ENCODE measurements around the gene MISP. TPM values are rescaled to one million over a fixed set of nuclear protein-coding genes. Genes with fewer than 3 reads are reported as not detected.
A peak's percentile ranks its signal among the peaks of the same experiment; 100 is the strongest.

MISP gene
- total and polyA plus RNA-seq, 10 of the 15 experiments (the other 5 are each of a cell fraction or from before 2014, with no cell fraction given): not detected

DNA sequence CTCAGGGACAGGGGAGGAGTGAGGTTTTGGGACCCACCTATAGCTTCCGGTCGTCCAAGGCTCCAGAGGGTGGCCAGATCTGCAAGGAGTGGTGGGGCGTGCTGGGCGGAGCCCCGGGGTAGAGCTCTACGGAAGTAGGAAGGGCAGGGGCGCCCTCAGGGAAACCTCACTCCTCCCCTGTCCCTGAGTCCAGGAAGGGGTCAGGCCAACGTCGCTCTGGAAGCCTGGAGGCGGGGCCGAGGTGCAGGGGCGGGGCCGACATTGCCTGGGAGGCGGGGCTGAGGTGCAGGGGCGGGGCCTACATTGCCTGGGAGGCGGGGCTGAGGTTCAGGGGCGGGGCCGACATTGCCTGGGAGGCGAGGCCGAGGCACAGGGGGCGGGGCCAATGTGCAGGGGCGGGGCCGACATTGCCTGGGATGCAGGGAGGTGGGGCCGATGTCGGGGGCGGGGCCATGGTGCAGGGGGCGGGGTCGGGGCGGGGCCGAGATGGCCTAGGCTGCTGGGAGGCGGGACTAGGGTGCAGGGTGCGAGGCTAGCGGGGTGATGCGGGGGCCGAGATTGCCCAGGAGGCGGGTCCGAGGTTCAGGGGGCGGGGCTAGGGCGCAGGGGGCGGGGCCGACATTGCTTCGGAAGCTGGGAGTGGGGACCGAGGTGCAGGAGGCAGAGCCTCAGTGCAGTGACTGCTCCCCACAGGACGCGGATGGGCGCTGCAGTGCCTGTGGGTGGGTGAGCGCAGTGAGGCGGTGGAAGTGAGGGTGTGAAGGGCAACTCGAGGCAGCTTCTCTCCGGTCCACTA is 47.1 kb upstream of the MISP start:
- DNase-seq (ENCODE audit: low read depth, low spot score): no peak
- no peak overlapping the region for H3K4me2 ChIP-seq (ENCODE audit: control insufficient read depth, insufficient read depth)
- ChIA-PET POLR2A (no interaction called here), RAD21 (ENCODE audit: unreplicated experiment) (no interaction called here), SMC1A (ENCODE audit: uncharacterized antibody, unreplicated experiment) (no interaction called here), CTCF (interaction anchor here (0.7 to 1.8 kb wide), 2 partner anchors 26 to 28 kb away, joined by 3 to 4 read pairs; no protein-coding TSS in a partner anchor)
- H2AFZ ChIP-seq (ENCODE audit: control insufficient read depth, low read depth, low read length): no peak overlapping the region; the same call in 1 of the 2 replicates
- ATAC-seq: peak; percentile 78
- H3K27ac ChIP-seq (ENCODE audit: control insufficient read depth, insufficient read depth): no peak overlapping the region
- peaks cover 0 to 2% of the 10 kb centered on the region in 2 experiments; a peak in 2 of 4 replicates for H3K27me3 ChIP-seq (replicated peaks in 1 of 2; ENCODE audit: control insufficient read depth in 2 of 2, insufficient read depth in 2 of 2, low read length in 1 of 2)
- no peaks in the 10 kb centered on the region for H3K36me3 ChIP-seq (ENCODE audit: control insufficient read depth in 2 of 2, insufficient read depth in 2 of 2, low read length in 1 of 2)
- H4K20me1 ChIP-seq (ENCODE audit: control insufficient read depth, insufficient read depth): no peaks in the 10 kb centered on the region
- H3K4me1 ChIP-seq (ENCODE audit: control insufficient read depth, insufficient read depth, low read length): no peaks in the 10 kb centered on the region
- intact Hi-C loops (cut with micrococcal nuclease; ENCODE audit: unreplicated experiment) (loop anchor here (2.0 kb wide), 1 partner anchor 23 kb away; no protein-coding TSS in a partner anchor), in situ Hi-C loops (cut with MboI) (no loop called here)
- H3K9ac ChIP-seq (ENCODE audit: control insufficient read depth, insufficient read depth, low read length): no peak overlapping the region
- H3K4me3 ChIP-seq: no peak overlapping the region
- H3K9me3 ChIP-seq (replicated peaks; ENCODE audit: control insufficient read depth, insufficient read depth, low read length): no peaks in the 10 kb centered on the region; the same call in 2 of the 3 replicates
- FAIRE-seq: no peak
- WGBS (ENCODE audit: insufficient coverage, insufficient replicate concordance, low lambda C conversion rate, missing lambda C conversion rate): 11% methylated on average over 26 of the region's 50 CpGs
- no peaks in the 10 kb centered on the region for H3K79me2 ChIP-seq (ENCODE audit: control insufficient read depth, insufficient read depth, low read length)
- no TSS peak for BruUV-seq (replicated peaks)
- TF ChIP-seq, protein P1, sequence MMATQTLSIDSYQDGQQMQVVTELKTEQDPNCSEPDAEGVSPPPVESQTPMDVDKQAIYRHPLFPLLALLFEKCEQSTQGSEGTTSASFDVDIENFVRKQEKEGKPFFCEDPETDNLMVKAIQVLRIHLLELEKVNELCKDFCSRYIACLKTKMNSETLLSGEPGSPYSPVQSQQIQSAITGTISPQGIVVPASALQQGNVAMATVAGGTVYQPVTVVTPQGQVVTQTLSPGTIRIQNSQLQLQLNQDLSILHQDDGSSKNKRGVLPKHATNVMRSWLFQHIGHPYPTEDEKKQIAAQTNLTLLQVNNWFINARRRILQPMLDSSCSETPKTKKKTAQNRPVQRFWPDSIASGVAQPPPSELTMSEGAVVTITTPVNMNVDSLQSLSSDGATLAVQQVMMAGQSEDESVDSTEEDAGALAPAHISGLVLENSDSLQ (IDR thresholded peaks at IDR 0.05): no peak
- TF ChIP-seq SMAD5 (IDR thresholded peaks at IDR 0.05; ENCODE audit: low read depth): no peak
- no peak for TF ChIP-seq PAX5 (IDR thresholded peaks at IDR 0.05; ENCODE audit: borderline replicate concordance, low read depth, low read length)
- no peak for TF ChIP-seq YBX1 (IDR thresholded peaks at IDR 0.05)
- TF ChIP-seq EP300 (IDR thresholded peaks at IDR 0.05; ENCODE audit: borderline replicate concordance in 1 of 2, control insufficient read depth in 1 of 2, low read depth in 2 of 2, low read length in 2 of 2): no peak
- TF ChIP-seq, protein P2, sequence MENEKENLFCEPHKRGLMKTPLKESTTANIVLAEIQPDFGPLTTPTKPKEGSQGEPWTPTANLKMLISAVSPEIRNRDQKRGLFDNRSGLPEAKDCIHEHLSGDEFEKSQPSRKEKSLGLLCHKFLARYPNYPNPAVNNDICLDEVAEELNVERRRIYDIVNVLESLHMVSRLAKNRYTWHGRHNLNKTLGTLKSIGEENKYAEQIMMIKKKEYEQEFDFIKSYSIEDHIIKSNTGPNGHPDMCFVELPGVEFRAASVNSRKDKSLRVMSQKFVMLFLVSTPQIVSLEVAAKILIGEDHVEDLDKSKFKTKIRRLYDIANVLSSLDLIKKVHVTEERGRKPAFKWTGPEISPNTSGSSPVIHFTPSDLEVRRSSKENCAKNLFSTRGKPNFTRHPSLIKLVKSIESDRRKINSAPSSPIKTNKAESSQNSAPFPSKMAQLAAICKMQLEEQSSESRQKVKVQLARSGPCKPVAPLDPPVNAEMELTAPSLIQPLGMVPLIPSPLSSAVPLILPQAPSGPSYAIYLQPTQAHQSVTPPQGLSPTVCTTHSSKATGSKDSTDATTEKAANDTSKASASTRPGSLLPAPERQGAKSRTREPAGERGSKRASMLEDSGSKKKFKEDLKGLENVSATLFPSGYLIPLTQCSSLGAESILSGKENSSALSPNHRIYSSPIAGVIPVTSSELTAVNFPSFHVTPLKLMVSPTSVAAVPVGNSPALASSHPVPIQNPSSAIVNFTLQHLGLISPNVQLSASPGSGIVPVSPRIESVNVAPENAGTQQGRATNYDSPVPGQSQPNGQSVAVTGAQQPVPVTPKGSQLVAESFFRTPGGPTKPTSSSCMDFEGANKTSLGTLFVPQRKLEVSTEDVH (IDR thresholded peaks at IDR 0.05; ENCODE audit: low read depth, partially characterized antibody): no peak
- TF ChIP-seq, protein P3, sequence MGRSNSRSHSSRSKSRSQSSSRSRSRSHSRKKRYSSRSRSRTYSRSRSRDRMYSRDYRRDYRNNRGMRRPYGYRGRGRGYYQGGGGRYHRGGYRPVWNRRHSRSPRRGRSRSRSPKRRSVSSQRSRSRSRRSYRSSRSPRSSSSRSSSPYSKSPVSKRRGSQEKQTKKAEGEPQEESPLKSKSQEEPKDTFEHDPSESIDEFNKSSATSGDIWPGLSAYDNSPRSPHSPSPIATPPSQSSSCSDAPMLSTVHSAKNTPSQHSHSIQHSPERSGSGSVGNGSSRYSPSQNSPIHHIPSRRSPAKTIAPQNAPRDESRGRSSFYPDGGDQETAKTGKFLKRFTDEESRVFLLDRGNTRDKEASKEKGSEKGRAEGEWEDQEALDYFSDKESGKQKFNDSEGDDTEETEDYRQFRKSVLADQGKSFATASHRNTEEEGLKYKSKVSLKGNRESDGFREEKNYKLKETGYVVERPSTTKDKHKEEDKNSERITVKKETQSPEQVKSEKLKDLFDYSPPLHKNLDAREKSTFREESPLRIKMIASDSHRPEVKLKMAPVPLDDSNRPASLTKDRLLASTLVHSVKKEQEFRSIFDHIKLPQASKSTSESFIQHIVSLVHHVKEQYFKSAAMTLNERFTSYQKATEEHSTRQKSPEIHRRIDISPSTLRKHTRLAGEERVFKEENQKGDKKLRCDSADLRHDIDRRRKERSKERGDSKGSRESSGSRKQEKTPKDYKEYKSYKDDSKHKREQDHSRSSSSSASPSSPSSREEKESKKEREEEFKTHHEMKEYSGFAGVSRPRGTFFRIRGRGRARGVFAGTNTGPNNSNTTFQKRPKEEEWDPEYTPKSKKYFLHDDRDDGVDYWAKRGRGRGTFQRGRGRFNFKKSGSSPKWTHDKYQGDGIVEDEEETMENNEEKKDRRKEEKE (IDR thresholded peaks at IDR 0.05): no peak
- TF ChIP-seq TCF12 (IDR thresholded peaks at IDR 0.05; ENCODE audit: low read depth, low read length): no peak
- TF ChIP-seq, protein P4, sequence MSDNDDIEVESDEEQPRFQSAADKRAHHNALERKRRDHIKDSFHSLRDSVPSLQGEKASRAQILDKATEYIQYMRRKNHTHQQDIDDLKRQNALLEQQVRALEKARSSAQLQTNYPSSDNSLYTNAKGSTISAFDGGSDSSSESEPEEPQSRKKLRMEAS (IDR thresholded peaks at IDR 0.05; ENCODE audit: low read depth, low read length): no peak
- TF ChIP-seq, protein P5, sequence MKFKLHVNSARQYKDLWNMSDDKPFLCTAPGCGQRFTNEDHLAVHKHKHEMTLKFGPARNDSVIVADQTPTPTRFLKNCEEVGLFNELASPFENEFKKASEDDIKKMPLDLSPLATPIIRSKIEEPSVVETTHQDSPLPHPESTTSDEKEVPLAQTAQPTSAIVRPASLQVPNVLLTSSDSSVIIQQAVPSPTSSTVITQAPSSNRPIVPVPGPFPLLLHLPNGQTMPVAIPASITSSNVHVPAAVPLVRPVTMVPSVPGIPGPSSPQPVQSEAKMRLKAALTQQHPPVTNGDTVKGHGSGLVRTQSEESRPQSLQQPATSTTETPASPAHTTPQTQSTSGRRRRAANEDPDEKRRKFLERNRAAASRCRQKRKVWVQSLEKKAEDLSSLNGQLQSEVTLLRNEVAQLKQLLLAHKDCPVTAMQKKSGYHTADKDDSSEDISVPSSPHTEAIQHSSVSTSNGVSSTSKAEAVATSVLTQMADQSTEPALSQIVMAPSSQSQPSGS (IDR thresholded peaks at IDR 0.05; ENCODE audit: low read length): no peak
- no peak for TF ChIP-seq ZNF207 (IDR thresholded peaks at IDR 0.05; ENCODE audit: borderline replicate concordance)
- no peak for TF ChIP-seq CHD1 (IDR thresholded peaks at IDR 0.05; ENCODE audit: low read depth, low read length)

Data from GM12878 (cell line).